HepG2 (cell line): ENCODE data around the gene COQ9. TPM values are rescaled to one million over a fixed set of nuclear protein-coding genes. Genes with fewer than 3 reads are reported as not detected.

Source experiments
- ATAC-seq: fragments of 200-7000 bp; cut with Tn5 transposase; 3 replicates; pipeline ENCODE4 v1.9.1; 2020; ENCODE audit warnings: mild to moderate bottlenecking, moderate library complexity
- BruUV-seq: library from RNA; stranded (reverse); fragments of 400-500 nt; replicated peaks from 2 replicates; lab custom pipeline; 2021; lab: Mats Ljungman, UMichigan
- CTCF ChIA-PET: fragments of 300-600 bp; formaldehyde crosslinking; extraction: SDS; loops from one replicate; lab custom pipeline; 2021; ENCODE audit warnings: low total read pairs, inconsistent platforms, low intra/inter-chr PET ratio; lab: Yijun Ruan, JAX
- POLR2A ChIA-PET: fragments of 350-600 bp; sonication (Branson Sonifier 250); formaldehyde crosslinking; loops from one replicate; lab custom pipeline; 2020; ENCODE audit warnings: antibody characterized with exemption, inconsistent platforms; lab: Yijun Ruan, JAX
- DNase-seq: peaks from one replicate; pipeline ENCODE4 v3.0.0-alpha.2; 2015; ENCODE audit warnings: low spot score
- FAIRE-seq: peaks from 3 replicates; lab custom pipeline; 2011; peaks lifted over from hg19 to GRCh38; lab: Jason Lieb, UNC
- H2AFZ ChIP-seq: one replicate; pipeline ENCODE4 v1.6.1; 2011; ENCODE audit warnings: low read length, inconsistent platforms
- H3K27ac ChIP-seq: fragments of 300-600 bp; 3 replicates; pipeline ENCODE4 v1.8.0; 2011; ENCODE audit warnings: mixed run types, mild to moderate bottlenecking, mixed read lengths, low read length, inconsistent platforms; ENCODE audit not compliant: insufficient read depth; ENCODE audit errors: extremely low read length
- H3K27me3 ChIP-seq, 2 experiments: fragments of 200-600 bp in 1 of 2; 2 replicates in 1 of 2; 3 replicates in 1 of 2; pipeline versions ENCODE4 v1.6.0 to v1.8.0; 2011; ENCODE audit warnings: low read length in 2 of 2, mild to moderate bottlenecking in 2 of 2, moderate library complexity in 2 of 2, inconsistent platforms in 1 of 2; ENCODE audit not compliant: insufficient read depth in 2 of 2, control insufficient read depth in 1 of 2
- H3K36me3 ChIP-seq, 2 experiments: fragments of 200-600 bp in 1 of 2; replicated peaks in 1 of 2; 2 replicates in 1 of 2; 3 replicates in 1 of 2; pipeline versions ENCODE4 v1.5.1 to v1.8.0; 2011; ENCODE audit warnings: low read length in 2 of 2, inconsistent platforms in 1 of 2; ENCODE audit not compliant: insufficient read depth in 2 of 2, control insufficient read depth in 1 of 2
- H3K4me1 ChIP-seq: 2 replicates; pipeline ENCODE4 v1.5.1; 2012; ENCODE audit warnings: low read length, inconsistent platforms; ENCODE audit not compliant: insufficient read depth
- H3K4me2 ChIP-seq: 2 replicates; pipeline ENCODE4 v1.6.0; 2011; ENCODE audit warnings: low read depth, low read length, inconsistent platforms
- H3K4me3 ChIP-seq, 3 experiments: fragments of 200-600 bp in 1 of 3; sonication (generic), shearing (Covaris generic) in 1 of 3; replicated peaks in 1 of 3; 2 replicates each; pipeline ENCODE4 v1.5.1; 2011 to 2016; ENCODE audit warnings: low read length in 3 of 3, inconsistent platforms in 2 of 3, low read depth in 2 of 3, mild to moderate bottlenecking in 2 of 3, control low read depth in 1 of 3, mixed read lengths in 1 of 3; ENCODE audit not compliant: insufficient read depth in 1 of 3
- H3K79me2 ChIP-seq: one replicate; pipeline ENCODE4 v1.6.1; 2011; ENCODE audit warnings: low read length, inconsistent platforms; ENCODE audit not compliant: insufficient read depth
- H3K9ac ChIP-seq: 2 replicates; pipeline ENCODE4 v1.6.0; 2011; ENCODE audit warnings: mild to moderate bottlenecking, low read depth, low read length, inconsistent platforms; ENCODE audit not compliant: insufficient read depth
- H3K9me3 ChIP-seq: 2 replicates; pipeline ENCODE4 v1.5.1; 2012; ENCODE audit warnings: mild to moderate bottlenecking, low read length
- H4K20me1 ChIP-seq: 2 replicates; pipeline ENCODE4 v1.6.0; 2011; ENCODE audit warnings: inconsistent platforms, mild to moderate bottlenecking, low read length, moderate library complexity; ENCODE audit not compliant: insufficient read depth
- AGO1 ChIP-seq: fragments of 200-400 bp; formaldehyde crosslinking; IDR thresholded peaks from 2 replicates; pipeline ENCODE4 v1.6.1; 2017; ENCODE audit warnings: mild to moderate bottlenecking, low read depth, low read length, moderate library complexity; ENCODE audit not compliant: poor library complexity, severe bottlenecking
- KMT2A ChIP-seq: sonication (generic); formaldehyde crosslinking; IDR thresholded peaks from 2 replicates; pipeline ENCODE4 v1.4.0; 2020; ENCODE audit warnings: missing genetic modification reagents
- ONECUT2 ChIP-seq: sonication (generic); formaldehyde crosslinking; IDR thresholded peaks from 2 replicates; pipeline ENCODE4 v1.4.0; 2020; ENCODE audit warnings: missing genetic modification reagents
- ZFP82 ChIP-seq: sonication (generic); formaldehyde crosslinking; IDR thresholded peaks from 2 replicates; pipeline ENCODE4 v1.5.1; 2020; ENCODE audit warnings: mild to moderate bottlenecking, missing genetic modification reagents, borderline replicate concordance
- ZNF207 ChIP-seq: fragments of 450-650 bp; IDR thresholded peaks from 2 replicates; pipeline ENCODE4 v1.6.1; 2016; ENCODE audit warnings: antibody characterized with exemption, borderline replicate concordance
- ZNF616 ChIP-seq: sonication (generic); formaldehyde crosslinking; IDR thresholded peaks from 2 replicates; pipeline ENCODE4 v1.5.0; 2020; ENCODE audit warnings: low read depth, mild to moderate bottlenecking, missing genetic modification reagents
- WGBS: methylation state at CpG from one replicate; pipeline ENCODE4 v1.1.6; 2017; ENCODE audit warnings: low lambda C conversion rate; 5-methylcytosine and 5-hydroxymethylcytosine counted together
- in situ Hi-C: cut with HindIII; loops from 2 replicates; pipeline ENCODE4 v1.10.0; 2017; ENCODE audit warnings: low pct_unique_long_range_greater_than_20kb; ENCODE audit not compliant: extremely low pct_ligation_motif_present
- intact Hi-C: fragments of 100-400 bp; cut with micrococcal nuclease; formaldehyde crosslinking; loops from one replicate; pipeline ENCODE4 v1.10.0; 2022; ENCODE audit not compliant: unreplicated experiment
- polyA plus RNA-seq, 8 experiments: library from polyadenylated mRNA; depleted of rRNA in 3 of 8; stranded (reverse) in 7 of 8; unstranded in 1 of 8; fragments of >200 nt; fragmentation: Illumina TruSeq in 4 of 8; extraction: Trizol in 4 of 8; gene quantifications; 2 replicates each; pipeline versions ENCODE4 v1.2.1 to v1.2.3, GENCODE V29; 2011 to 2016; ENCODE audit warnings: low read depth in 4 of 8, missing spikeins in 1 of 8, mixed read lengths in 1 of 8; ENCODE audit not compliant: insufficient read depth in 1 of 8
- total RNA-seq, 5 experiments: library from RNA; depleted of rRNA; stranded (reverse); fragments of >200 nt; fragmentation: Illumina TruSeq; extraction: Trizol; gene quantifications; 2 replicates each; pipeline ENCODE4 v1.2.3, GENCODE V29; 2016; ENCODE audit warnings: low read depth in 1 of 5
- TF ChIP-seq, protein P1 (sequence below): IDR thresholded peaks from 2 replicates; pipeline ENCODE4 v1.6.1; 2016; ENCODE audit warnings: low read depth, control low read depth
- TF ChIP-seq, protein P2 (sequence below): sonication (generic); formaldehyde crosslinking; IDR thresholded peaks from 2 replicates; pipeline ENCODE4 v1.9.0; 2022; ENCODE audit warnings: low read depth, missing genetic modification reagents
- TF ChIP-seq, protein P3 (sequence below): IDR thresholded peaks from 2 replicates; pipeline ENCODE4 v1.6.1; 2016; ENCODE audit warnings: missing compliant biosample characterization, missing genetic modification reagents, borderline replicate concordance
- TF ChIP-seq, protein P4 (sequence below): sonication (generic); formaldehyde crosslinking; IDR thresholded peaks from 2 replicates; pipeline ENCODE4 v1.8.0; 2022; ENCODE audit warnings: mild to moderate bottlenecking, missing genetic modification reagents; ENCODE audit not compliant: insufficient replicate concordance
- TF ChIP-seq, protein P5 (sequence below): sonication (generic); formaldehyde crosslinking; IDR thresholded peaks from 2 replicates; pipeline ENCODE4 v1.4.0; 2020; ENCODE audit warnings: missing genetic modification reagents
- TF ChIP-seq, protein P6 (sequence below): sonication (generic); formaldehyde crosslinking; IDR thresholded peaks from 2 replicates; pipeline ENCODE4 v1.9.0; 2021; ENCODE audit warnings: missing genetic modification reagents, borderline replicate concordance

COQ9 gene
- total and polyA plus RNA-seq, 2 of the 13 experiments (the other 11 are each of a cell fraction or from before 2014, with no cell fraction given) = 57.5 to 108 TPM

DNA sequence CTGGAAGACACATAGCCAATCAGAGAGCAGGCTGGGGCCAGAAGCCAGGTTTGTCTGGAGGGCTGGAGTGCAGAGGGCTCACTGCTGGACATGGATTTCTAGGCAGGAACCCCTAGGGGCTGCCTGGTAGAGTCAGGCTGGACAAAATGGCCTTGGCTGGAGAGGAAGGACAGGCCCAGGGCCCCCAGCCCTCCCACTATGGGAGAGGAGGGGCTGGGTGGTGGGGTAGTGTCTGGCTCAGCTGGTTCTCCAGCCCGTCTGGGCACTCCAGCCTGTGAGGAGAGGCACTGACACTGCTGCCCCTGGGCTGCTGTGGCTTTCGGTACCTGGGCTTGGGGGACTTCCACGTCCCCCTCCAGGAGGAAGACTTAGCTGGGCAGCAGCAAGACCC, 60.8 kb downstream of the COQ9 start (continued):
- TF ChIP-seq, protein P1, sequence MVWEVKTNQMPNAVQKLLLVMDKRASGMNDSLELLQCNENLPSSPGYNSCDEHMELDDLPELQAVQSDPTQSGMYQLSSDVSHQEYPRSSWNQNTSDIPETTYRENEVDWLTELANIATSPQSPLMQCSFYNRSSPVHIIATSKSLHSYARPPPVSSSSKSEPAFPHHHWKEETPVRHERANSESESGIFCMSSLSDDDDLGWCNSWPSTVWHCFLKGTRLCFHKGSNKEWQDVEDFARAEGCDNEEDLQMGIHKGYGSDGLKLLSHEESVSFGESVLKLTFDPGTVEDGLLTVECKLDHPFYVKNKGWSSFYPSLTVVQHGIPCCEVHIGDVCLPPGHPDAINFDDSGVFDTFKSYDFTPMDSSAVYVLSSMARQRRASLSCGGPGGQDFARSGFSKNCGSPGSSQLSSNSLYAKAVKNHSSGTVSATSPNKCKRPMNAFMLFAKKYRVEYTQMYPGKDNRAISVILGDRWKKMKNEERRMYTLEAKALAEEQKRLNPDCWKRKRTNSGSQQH = no peak
- TF ChIP-seq ONECUT2 (CRISPR knock-in tag) = no peak
- TF ChIP-seq, protein P2, sequence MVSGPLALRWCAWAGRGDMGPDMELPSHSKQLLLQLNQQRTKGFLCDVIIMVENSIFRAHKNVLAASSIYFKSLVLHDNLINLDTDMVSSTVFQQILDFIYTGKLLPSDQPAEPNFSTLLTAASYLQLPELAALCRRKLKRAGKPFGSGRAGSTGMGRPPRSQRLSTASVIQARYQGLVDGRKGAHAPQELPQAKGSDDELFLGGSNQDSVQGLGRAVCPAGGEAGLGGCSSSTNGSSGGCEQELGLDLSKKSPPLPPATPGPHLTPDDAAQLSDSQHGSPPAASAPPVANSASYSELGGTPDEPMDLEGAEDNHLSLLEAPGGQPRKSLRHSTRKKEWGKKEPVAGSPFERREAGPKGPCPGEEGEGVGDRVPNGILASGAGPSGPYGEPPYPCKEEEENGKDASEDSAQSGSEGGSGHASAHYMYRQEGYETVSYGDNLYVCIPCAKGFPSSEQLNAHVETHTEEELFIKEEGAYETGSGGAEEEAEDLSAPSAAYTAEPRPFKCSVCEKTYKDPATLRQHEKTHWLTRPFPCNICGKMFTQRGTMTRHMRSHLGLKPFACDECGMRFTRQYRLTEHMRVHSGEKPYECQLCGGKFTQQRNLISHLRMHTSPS (CRISPR knock-in tag) = no peak
- TF ChIP-seq, protein P3, sequence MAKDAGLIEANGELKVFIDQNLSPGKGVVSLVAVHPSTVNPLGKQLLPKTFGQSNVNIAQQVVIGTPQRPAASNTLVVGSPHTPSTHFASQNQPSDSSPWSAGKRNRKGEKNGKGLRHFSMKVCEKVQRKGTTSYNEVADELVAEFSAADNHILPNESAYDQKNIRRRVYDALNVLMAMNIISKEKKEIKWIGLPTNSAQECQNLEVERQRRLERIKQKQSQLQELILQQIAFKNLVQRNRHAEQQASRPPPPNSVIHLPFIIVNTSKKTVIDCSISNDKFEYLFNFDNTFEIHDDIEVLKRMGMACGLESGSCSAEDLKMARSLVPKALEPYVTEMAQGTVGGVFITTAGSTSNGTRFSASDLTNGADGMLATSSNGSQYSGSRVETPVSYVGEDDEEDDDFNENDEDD (CRISPR knock-in tag) = no peak

DNA sequence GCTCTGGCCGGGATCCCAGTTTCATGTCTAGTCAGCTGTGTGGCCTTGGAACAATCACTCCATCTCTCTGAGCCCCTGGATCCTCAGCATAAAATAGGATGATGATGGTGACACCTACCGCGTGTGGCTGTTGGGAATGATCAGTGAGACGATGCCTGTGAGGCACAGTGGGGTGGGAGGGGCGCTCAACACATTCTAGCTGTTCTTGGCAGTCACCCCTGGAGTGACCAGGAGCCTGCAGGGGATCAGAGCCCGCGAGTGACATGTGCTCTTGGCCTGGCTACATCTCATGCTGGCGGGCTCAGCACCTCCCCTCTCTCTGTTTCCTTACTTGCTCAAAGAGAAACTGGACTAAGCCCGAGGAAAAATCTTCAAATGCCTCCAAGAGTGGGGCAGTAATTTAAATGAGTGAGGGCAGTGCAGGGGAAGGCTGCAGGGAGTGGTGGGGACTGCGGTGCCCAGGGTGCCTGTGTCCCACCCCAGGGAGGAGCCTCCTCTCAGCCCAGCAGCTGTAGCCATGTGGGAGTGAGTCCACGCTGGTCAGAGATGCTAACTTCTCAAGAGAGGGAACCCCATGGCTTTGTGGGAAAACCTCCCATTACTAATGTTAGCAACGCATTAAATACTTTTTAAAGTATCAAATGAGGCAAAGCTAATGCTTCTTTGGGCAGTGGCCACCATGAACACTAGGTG, 62.1 kb downstream of the COQ9 start:
- H3K79me2 ChIP-seq = no peaks in the 10 kb centered on the region
- intact Hi-C loops (no loop called here), in situ Hi-C loops (no loop called here)
- H3K27me3 ChIP-seq = peaks cover 8 to 31% of the 10 kb centered on the region in 2 experiments; a peak in 4 of 5 replicates
- H3K36me3 ChIP-seq = no peaks in the 10 kb centered on the region
- H3K4me2 ChIP-seq = peak overlapping the region; percentile 85
- ATAC-seq = peak; percentile 27; the same call in 2 of the 3 replicates
- 27% methylated on average over 8 of the region's 12 CpGs for WGBS
- peaks cover 35% of the 10 kb centered on the region for H3K4me1 ChIP-seq
- 0 out of 2 replicates have a peak overlapping the region, but pooled peaks have one; percentile 0 for H3K9ac ChIP-seq
- DNase-seq = no peak
- H3K9me3 ChIP-seq = no peaks in the 10 kb centered on the region
- no peaks in the 10 kb centered on the region for H4K20me1 ChIP-seq
- peak overlapping the region in 1 of 3 experiments; percentile 56; a peak in 1 of 6 replicates for H3K4me3 ChIP-seq
- no TSS peak for BruUV-seq
- FAIRE-seq = no peak
- H2AFZ ChIP-seq = peak overlapping the region; percentile 28
- ChIA-PET POLR2A (interaction anchor here (1.5 to 3.5 kb wide), 5 partner anchors 26 to 195 kb away, joined by 5 to 11 read pairs (median 8); partner anchors contain the start of genes CIAPIN1 and COQ9), CTCF (no interaction called here)
- H3K27ac ChIP-seq = no peak overlapping the region
- TF ChIP-seq, protein P4, sequence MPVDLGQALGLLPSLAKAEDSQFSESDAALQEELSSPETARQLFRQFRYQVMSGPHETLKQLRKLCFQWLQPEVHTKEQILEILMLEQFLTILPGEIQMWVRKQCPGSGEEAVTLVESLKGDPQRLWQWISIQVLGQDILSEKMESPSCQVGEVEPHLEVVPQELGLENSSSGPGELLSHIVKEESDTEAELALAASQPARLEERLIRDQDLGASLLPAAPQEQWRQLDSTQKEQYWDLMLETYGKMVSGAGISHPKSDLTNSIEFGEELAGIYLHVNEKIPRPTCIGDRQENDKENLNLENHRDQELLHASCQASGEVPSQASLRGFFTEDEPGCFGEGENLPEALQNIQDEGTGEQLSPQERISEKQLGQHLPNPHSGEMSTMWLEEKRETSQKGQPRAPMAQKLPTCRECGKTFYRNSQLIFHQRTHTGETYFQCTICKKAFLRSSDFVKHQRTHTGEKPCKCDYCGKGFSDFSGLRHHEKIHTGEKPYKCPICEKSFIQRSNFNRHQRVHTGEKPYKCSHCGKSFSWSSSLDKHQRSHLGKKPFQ (CRISPR knock-in tag) = no peak
- TF ChIP-seq, protein P5, sequence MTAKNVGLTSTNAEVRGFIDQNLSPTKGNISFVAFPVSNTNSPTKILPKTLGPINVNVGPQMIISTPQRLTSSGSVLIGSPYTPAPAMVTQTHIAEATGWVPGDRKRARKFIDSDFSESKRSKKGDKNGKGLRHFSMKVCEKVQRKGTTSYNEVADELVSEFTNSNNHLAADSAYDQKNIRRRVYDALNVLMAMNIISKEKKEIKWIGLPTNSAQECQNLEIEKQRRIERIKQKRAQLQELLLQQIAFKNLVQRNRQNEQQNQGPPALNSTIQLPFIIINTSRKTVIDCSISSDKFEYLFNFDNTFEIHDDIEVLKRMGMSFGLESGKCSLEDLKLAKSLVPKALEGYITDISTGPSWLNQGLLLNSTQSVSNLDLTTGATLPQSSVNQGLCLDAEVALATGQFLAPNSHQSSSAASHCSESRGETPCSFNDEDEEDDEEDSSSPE = no peak
- 0 out of 2 replicates have a peak, but pooled peaks have one; percentile 6 for TF ChIP-seq KMT2A (CRISPR knock-in tag)
- TF ChIP-seq ZFP82 (CRISPR knock-in tag) = no peak
- TF ChIP-seq ZNF616 = no peak
- no peak for TF ChIP-seq ZNF207
- TF ChIP-seq, protein P6, sequence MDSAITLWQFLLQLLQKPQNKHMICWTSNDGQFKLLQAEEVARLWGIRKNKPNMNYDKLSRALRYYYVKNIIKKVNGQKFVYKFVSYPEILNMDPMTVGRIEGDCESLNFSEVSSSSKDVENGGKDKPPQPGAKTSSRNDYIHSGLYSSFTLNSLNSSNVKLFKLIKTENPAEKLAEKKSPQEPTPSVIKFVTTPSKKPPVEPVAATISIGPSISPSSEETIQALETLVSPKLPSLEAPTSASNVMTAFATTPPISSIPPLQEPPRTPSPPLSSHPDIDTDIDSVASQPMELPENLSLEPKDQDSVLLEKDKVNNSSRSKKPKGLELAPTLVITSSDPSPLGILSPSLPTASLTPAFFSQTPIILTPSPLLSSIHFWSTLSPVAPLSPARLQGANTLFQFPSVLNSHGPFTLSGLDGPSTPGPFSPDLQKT = no peak
- TF ChIP-seq AGO1 = no peak
